Adipose tissue (tissue), 3 donors: ENCODE measurements around the gene DGKI. TPM values are rescaled to one million over a fixed set of nuclear protein-coding genes. Genes with fewer than 3 reads are reported as not detected.

Experiments used
- H3K27ac ChIP-seq: one replicate; pipeline ENCODE4 v1.5.1; 2013; ENCODE audit warnings: low read depth, low read length
- WGBS, 3 donors: extraction: QIAGEN DNeasy Blood & Tissue Kit; methylation state at CpG; one replicate each; pipeline ENCODE4 v1.1.7; 2013; 5-methylcytosine and 5-hydroxymethylcytosine counted together
- polyA plus RNA-seq, 3 donors: library from polyadenylated mRNA; stranded (reverse); fragments of 200-250 nt; gene quantifications; one replicate each; pipeline ENCODE4 v1.2.3, GENCODE V29; 2013
- donor health status: healthy with polysubstance abuse.
- donor health status: Bipolar disorder and iron deficiency.
- donor health status: healthy.

DGKI gene
- polyA plus RNA-seq, 3 donors: 0.03 to 0.22 (median 0.21) TPM

- no peak overlapping the region for H3K27ac ChIP-seq
- 69 to 78% (median 74%) methylated on average over 10 of the region's 10 CpGs for WGBS, 3 donors
These were observed 89.4 kb downstream of the DGKI start for GRCh38 chr7:137757146-137757925.

GRCh38 chr7:137755846-137756651 is 90.7 kb downstream of the DGKI start:
- H3K27ac ChIP-seq: no peak overlapping the region
- WGBS, 3 donors: 32 to 53% (median 47%) methylated on average over 5 of the region's 5 CpGs

GRCh38 chr7:137755427-137755826 is 91.3 kb downstream of the DGKI start:
- H3K27ac ChIP-seq: no peak overlapping the region
- 24 to 57% (median 31%) methylated on average over 4 of the region's 4 CpGs for WGBS, 3 donors

GRCh38 chr7:137753948-137754851 is 92.6 kb downstream of the DGKI start:
- 20 to 32% (median 29%) methylated on average over 11 of the region's 11 CpGs for WGBS, 3 donors

GRCh38 chr7:137753575-137753947 is 93.2 kb downstream of the DGKI start:
- 52 to 64% (median 54%) methylated on average over 3 of the region's 3 CpGs for WGBS, 3 donors
- no peak overlapping the region for H3K27ac ChIP-seq

More at GRCh38 chr7:137753948-137754851, 92.6 kb downstream of the DGKI start:
- H3K27ac ChIP-seq: no peak overlapping the region

- WGBS, 3 donors: 67 to 82% (median 71%) methylated on average over 4 of the region's 4 CpGs
- H3K27ac ChIP-seq: no peak overlapping the region
These were observed 93.7 kb downstream of the DGKI start for GRCh38 chr7:137753067-137753466.

- H3K27ac ChIP-seq: no peak overlapping the region
- WGBS, 3 donors: 85 to 90% (median 86%) methylated on average over 6 of the region's 6 CpGs
These were observed 95.3 kb downstream of the DGKI start for GRCh38 chr7:137751361-137752009.

GRCh38 chr7:137747359-137748031 is 99.3 kb downstream of the DGKI start:
- H3K27ac ChIP-seq: no peak overlapping the region
- WGBS, 3 donors: 69 to 80% (median 71%) methylated on average over 7 of the region's 7 CpGs

GRCh38 chr7:137743021-137743420 is 103.8 kb downstream of the DGKI start:
- no peak overlapping the region for H3K27ac ChIP-seq

GRCh38 chr7:137742051-137742450 is 104.7 kb downstream of the DGKI start:
- no peak overlapping the region for H3K27ac ChIP-seq
- 65 to 88% (median 75%) methylated on average over 3 of the region's 3 CpGs for WGBS, 3 donors

More at GRCh38 chr7:137743021-137743420, 103.8 kb downstream of the DGKI start:
- 92 to 97% (median 96%) methylated on average over 2 of the region's 2 CpGs for WGBS, 3 donors

- 79 to 85% (median 85%) methylated on average over 2 of the region's 2 CpGs for WGBS, 3 donors
These were observed 105.3 kb downstream of the DGKI start for GRCh38 chr7:137741443-137741842.

GRCh38 chr7:137734221-137734620 is 112.6 kb downstream of the DGKI start:
- 65 to 75% (median 70%) methylated on average over 5 of the region's 5 CpGs for WGBS, 3 donors
- no peak overlapping the region for H3K27ac ChIP-seq

More at GRCh38 chr7:137741443-137741842, 105.3 kb downstream of the DGKI start:
- no peak overlapping the region for H3K27ac ChIP-seq

GRCh38 chr7:137732168-137732567 is 114.6 kb downstream of the DGKI start:
- 51 to 87% (median 84%) methylated on average over 2 of the region's 2 CpGs for WGBS, 3 donors
- no peak overlapping the region for H3K27ac ChIP-seq

GRCh38 chr7:137731436-137731835 is 115.3 kb downstream of the DGKI start:
- H3K27ac ChIP-seq: no peak overlapping the region
- 86 to 93% (median 89%) methylated on average over 5 of the region's 5 CpGs for WGBS, 3 donors

- WGBS, 3 donors: 38 to 89% (median 82%) methylated on average over 1 of the region's 1 CpG
- H3K27ac ChIP-seq: no peak overlapping the region
These were observed 118.3 kb downstream of the DGKI start for GRCh38 chr7:137728426-137728825.

GRCh38 chr7:137727413-137727812 is 119.4 kb downstream of the DGKI start:
- WGBS, 3 donors: 62 to 85% (median 81%) methylated on average over 2 of the region's 2 CpGs

GRCh38 chr7:137718355-137718754 is 128.4 kb downstream of the DGKI start:
- 73 to 95% (median 89%) methylated on average over 4 of the region's 4 CpGs for WGBS, 3 donors
- H3K27ac ChIP-seq: no peak overlapping the region

More at GRCh38 chr7:137727413-137727812, 119.4 kb downstream of the DGKI start:
- H3K27ac ChIP-seq: no peak overlapping the region
